GM19328 (cell line): ENCODE data around the gene RABGEF1.
"Not testable (repeated sequence)": the region's sequence is repeated elsewhere in the genome, so short reads cannot be mapped to it uniquely, and the experiment has no call there.

Source experiments
- ATAC-seq: cut with Tn5 transposase; IDR thresholded peaks from one replicate; pipeline ENCODE4 v1.9.1; 2021; ENCODE audit warnings: mild to moderate bottlenecking, moderate library complexity; ENCODE audit not compliant: unreplicated experiment

RABGEF1 gene

DNA sequence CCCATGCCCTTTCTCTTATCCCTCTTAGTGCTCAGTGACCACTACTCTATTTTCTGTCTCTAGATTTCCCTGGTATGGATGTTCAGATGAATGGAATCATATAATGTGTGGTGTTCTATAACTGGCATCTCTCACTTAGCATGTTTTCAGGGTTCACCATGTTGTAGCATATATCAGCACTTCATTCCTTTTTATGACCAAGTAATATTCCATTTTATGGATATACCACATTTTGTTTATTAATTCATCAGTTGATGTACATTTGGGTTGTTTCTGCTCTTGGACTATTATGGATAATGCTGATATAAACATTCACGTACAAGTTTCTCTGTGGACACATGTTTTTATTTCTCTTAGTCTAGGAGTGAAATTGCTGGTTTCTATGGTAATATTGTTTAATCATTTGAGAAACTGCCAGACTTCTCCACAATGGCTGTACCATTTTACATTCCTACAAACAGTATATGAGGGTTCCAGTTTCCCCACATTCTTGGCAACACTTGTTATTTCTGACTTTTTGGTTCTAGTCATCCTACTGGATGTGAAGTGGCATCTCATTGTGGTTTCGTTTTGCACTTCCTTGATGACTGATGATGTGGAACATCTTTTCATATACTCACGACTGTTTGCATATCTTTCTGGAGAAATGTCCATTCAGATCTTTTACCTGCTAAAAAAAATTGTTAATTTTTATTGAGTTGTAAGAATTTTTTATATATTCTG is 23.3 kb downstream of the RABGEF1 start:
- not testable (repeated sequence) for ATAC-seq

DNA sequence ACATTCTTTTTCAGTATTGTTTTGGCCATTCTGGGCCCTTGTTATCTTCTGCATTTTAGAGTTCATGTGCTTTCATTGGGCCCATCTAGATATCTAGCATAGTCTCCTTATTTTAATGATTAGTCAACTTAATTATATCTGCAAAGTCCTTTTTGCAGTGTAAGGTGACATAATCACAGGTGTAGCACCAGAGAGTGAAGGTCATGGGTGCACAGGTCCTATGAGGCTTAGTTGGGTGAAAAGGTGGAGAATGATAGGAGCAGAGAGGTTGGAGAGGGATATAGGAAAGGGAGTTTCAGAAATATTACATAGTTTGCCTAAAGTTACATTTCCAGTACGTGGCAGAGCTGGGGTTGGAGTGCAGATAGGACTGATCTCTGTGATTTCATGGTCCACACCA is 24.4 kb downstream of the RABGEF1 start:
- ATAC-seq = not testable (repeated sequence)

DNA sequence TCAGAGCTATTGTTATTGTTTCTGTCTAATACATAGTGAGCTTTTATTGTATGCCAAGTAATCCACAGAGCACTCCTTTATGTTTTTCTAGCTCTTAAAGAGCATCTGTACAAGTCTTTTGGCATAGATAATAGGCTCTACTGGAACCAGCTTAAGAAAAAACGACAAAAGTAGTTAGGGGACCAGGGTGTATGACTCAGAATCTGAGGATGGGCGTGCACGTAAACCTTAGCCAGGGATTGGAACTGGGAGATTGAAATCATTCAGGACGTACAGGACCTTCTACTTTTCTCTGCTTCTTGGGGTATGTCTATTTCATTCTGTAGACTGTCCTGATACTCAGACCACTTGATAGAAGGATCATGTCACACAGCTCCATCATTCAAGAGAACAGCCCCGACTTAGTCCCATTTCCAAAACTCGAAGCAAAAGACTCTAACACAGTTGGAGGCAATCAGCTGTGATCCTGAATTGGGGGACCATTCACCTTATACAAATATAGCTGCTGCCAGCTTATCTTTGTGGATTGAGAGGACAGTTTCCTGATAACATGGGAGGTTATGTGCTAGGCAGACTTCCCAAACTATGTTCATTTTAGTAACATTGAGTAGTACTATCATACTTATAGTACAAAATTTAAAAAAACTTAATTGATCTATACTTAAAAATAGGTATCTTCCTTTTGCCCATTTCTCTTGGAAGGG is 24.9 kb downstream of the RABGEF1 start:
- ATAC-seq = not testable (repeated sequence)

DNA sequence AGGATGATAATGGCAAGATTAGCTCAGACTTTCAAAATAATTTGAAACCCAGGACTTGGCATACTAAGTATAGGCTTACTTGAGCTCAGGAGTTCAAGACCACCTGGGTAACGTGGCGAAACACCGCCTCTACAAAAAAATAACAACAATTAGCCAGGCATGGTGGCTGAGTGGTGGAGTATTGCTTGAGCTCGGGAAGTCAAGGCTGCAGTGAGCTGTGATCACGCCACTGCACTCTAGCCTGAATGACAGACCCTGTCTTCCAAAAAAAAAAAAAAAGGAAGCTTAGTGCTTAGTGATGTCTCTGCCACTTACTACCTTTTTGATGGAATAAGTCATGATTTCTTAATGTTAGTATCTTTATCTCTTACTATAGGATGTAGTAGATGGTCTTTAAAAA is 25.5 kb downstream of the RABGEF1 start:
- ATAC-seq = no peak

DNA sequence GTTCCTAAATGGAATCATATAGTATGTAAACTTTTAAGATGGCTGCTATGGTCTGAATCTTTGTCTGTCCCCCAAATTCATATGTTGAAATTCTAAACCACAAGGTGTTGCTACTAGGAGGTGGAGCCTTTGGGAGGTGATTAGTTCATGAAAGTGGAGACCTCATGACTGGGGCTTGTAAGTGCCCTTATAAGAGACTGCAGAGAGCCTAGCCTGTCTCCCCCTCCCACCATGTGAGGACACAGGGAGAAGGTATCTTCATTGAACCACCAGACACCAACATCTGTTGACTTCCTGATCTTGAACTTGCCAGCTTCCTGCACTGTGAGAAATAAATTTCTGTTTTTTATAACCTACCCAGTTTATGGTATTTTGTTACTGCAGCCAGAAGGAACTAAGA is 27.0 kb downstream of the RABGEF1 start:
- not testable (repeated sequence) for ATAC-seq

DNA sequence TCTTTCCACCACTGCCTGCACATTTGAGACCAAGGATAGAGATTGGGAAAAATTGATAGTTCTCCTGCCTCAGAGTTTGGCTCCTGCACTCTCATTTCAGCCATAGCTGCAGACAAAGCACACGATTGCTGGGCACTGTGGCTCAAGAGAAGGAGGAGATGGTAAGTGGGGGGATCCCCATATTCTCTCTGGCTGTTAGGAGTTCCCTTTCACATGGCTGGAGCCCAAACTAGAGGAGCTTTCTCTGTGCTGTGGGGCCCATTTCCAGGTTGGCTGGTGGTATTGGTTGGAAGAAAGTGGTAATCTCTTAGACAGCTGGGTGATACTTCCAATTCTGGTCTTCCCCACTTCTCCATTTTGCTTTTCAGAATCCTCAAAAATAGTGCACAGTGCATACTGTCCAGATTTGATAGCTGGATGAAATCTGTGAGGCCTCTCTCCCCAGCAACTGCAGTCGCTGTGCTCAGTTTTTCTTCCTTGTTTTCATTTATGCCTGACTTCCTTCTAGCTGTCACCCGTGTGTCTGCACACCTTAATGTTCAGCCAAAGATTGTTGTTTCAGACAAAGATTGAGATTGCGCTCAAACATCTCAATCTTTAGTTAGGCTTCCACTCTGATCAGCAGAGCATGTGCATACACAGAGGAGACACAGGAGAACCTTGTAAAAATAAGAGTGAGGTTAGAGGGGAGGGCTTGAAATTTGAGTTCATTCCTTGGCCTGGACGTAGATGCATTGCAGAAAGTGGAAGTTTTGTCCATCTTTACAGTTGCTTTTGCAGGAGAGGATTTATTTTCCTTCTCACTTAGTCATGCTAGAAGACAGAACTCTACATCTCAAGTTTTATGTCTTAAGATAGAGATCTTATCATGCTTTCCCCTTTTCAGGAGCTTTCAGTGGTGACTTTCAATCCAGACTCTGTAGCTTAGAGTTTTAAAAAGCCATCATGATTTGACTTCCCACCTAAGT is 28.6 kb downstream of the RABGEF1 start:
- no peak for ATAC-seq

DNA sequence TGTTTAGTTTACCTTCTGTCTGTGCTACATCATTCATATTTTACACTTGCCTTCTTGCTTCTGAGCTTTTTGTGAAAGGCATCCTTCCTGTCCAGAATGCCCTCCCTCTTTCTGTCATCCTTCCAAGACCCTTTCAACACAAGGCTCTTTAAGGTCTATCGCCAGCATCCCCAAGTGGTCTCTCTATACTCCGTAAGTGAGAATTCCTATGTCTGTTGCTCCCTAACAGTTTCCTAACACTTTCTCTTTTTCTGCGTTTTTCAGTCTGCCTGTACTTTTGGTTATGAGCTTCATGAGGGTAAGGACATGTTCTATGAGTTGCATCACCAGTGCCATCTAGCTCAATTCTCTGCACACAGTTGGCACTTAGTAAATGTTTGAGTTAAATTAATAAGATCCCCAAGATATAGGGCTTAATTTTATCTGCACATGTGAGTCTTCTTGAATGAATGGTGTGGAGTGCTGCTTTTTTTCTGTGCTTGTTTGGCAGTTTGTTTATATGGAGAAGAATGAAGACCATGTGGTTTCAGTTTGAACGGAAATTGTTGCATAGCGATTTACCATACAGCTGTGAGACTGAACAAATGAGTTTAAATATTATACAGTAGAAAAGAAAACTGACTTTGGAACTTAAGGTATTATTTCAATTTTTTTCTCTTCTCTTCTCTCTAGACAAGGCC is 29.4 kb downstream of the RABGEF1 start:
- no peak for ATAC-seq

DNA sequence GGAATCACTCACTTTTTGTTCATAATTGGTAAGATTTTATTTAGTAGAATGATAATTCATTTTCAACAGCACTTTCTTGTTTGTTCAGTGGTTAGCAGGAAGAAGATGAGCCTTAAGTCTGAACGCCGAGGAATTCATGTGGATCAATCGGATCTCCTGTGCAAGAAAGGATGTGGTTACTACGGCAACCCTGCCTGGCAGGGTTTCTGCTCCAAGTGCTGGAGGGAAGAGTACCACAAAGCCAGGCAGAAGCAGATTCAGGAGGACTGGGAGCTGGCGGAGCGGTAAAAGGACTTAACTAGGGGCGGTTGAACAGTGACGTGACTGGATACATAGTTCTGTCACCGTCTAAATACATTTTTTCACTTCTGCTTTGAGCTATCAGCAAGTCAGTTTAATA is 31.3 kb downstream of the RABGEF1 start:
- no peak for ATAC-seq

DNA sequence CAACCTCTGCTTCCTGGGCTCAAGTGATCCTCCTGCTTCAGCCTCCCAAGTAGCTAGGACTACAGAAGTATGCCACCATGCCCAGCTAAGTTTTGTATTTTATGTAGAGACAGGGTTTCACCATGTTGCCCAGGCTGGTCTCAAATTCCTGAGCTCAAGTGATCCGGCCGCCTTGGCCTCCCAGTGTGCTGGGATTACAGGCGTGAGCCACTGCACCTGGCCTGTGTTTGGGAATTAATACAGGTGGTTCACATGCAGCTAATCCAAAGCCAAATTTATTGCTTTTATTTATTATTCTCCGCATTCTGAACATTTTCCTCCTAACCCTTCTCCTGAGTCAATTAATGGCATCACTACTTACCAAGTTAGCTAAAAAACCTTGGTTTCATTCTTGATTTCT is 33.2 kb downstream of the RABGEF1 start:
- not testable (repeated sequence) for ATAC-seq

DNA sequence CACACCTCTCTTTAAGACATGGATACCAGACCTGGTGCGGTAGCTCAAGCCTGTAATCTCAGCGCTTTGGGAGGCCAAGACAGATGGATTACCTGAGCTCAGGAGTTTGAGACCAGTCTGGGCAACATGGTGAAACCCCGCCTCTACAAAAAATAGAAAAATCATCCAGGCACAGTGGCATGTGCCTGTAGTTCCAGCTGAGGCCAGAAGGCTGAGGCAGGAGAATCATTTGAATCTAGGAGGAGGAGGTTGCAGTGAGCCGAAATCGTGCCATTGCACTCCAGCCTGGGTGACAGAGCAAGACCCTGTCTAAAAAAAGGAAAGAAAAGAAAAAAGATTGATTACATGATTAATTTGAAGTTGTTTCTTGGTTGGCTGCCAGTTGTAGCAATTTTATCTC is 35.9 kb downstream of the RABGEF1 start:
- not testable (repeated sequence) for ATAC-seq

DNA sequence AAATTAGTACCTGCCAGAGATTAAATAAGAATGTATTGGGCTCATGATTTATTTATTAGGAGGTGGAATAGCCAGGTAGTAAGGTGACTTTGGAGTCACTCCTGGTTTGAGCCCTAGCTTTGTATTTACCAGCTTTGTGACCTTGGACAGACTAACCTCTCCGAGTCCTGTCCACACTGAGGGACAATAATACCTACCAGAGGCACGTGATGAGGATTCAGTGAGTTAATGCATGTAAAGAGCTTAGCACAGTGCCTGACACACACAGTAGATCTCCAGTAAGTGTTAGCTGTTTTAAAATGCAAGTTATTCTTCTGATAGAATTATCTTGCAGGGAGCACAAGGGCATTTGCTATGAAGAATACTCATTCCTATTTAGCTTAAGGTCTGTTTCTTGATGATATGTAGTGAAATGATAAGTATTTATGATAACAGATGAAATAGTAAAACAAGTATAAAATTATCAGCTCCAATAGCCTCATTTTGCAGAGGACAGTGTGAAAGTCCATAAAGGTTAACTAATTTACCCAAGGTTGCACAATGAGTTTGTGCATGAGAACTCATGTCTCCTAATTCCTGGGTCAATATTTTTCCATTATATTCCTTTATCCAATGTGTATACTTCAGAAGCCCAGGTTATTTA is 36.4 kb downstream of the RABGEF1 start:
- no peak for ATAC-seq

DNA sequence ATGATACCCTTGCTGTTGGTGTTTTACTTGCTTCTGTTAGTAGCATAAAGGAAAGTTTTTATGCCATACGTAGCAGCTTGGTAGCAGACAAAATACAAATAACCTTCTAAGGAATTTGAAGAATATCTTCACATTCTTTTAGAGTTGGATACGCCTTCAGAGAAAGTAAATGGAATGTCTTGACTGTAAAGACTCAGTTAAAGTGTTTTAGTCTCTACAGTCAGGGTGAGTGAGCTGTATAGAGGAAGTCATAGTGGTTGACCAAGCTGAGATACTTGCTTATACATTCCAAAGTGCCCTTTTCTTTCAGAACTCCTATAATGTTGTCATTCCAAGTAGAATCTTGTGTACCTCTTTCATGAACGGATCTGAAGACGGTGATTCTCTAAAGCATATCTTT is 37.7 kb downstream of the RABGEF1 start:
- ATAC-seq = no peak

DNA sequence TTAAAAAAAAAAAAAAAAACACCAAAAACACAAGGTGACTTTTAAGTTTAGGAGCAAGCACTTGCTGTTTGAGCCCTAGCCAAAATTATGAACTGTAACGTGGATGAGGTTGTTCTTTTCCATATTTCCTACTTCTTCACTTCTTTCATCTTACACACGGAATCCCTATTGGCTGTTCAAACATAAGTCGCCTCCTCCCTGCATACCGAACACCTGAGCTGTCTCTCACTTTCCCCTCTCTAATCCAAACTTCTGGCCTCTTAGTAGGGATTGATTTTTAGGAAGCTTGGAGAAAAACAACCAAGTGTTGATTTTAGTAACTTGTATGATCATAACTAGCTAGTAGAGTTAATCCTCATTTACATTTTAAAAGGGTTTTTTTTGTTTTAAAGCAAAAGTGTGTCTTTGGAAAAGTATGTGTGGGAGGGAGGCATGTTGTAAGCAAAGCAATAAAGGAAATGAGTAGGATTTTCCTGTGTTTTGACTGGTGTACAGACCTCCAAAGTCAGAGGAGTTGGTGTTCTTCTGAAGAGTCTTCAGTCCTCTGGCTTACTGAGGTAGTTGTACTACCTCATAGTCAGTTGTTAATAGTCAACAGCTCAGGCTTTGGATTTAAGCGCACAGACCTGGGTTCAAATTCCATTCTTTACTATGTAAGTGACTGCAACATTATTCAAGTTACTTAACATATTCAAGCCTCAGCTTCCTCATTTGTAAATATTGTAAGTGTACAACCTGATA is 39.3 kb downstream of the RABGEF1 start:
- no peak for ATAC-seq

DNA sequence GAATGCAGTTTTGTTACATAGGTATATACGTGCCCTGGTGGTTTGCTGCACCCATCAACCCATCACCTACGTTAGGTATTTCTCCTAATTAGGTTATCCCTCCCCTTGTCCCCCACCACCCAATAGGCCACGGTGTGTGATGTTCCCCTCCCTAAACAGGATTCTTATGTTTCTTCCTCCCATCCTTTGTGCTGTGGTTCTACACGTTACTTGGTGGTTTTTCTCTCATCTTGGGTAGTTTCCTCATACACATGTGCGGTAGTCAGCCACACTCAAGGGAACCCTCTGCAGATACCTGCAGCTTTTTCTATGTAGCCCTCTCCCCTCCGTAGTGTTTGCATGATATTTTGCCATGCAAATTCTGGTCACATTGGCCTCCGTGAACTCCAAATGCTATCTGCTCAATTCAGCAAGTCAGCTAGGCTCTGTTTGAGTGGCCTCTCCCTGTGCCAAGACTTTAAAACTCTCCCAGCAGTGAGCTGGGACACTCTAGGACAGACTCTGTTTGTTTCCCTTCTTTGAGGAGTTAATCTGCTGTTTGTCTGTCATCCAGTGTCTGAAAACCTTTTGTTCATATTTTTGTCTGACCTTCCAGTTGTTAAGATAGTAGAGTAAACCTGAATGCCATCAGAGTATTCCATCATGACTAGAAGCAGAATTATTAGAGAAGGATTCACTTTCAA is 41.0 kb downstream of the RABGEF1 start:
- no peak for ATAC-seq

DNA sequence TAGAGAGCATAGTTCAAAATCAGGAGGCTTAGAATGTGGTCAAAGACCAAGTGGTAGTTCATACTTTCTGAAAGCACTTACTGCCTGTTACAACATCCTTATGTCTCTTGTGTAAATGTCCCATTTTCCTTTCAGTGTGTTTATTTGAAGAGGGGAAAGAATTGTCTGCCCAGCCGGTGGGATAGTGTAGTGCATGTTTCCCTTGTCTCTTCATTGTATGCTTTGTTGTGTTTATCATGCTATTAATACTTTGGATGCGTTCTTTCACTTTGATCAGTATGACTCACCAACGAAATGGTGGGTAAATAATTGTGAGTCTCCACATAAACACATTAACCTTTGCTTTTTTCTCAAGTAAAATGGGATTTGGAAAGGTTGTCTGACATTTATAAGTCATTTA is 42.3 kb downstream of the RABGEF1 start:
- not testable (repeated sequence) for ATAC-seq

DNA sequence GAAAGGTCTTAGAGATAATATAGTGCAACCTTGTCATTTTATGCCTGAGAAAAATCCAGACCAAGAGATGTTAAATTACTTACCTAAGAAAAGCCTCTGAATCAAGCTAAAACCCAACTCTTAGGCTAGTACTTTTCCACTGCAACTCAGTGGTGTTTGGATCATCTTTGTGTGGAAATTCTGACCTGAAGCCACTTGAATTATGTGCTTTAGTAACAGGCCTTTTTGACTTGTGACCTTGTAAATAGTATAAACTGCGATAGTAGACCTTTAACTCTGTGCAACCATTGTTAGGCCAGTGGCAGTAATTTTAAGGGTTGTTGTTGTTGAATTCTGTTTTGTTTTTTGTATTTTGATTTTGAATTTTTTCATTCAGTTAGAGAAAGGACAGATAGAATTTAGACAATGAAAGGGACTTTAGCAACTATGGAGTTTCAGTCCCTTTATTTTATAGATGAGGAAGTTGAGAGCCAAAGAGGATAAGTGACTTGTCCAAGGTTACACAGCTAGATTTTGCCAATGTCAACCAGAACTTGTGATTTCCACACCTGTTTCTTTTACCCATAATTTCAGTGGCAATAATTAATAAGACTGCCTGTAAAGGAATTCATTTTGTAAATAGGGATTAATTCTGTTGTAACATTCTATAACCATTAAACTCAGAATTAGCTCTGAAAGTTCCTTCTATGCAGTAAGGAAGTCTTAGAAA is 43.5 kb downstream of the RABGEF1 start:
- not testable (repeated sequence) for ATAC-seq

DNA sequence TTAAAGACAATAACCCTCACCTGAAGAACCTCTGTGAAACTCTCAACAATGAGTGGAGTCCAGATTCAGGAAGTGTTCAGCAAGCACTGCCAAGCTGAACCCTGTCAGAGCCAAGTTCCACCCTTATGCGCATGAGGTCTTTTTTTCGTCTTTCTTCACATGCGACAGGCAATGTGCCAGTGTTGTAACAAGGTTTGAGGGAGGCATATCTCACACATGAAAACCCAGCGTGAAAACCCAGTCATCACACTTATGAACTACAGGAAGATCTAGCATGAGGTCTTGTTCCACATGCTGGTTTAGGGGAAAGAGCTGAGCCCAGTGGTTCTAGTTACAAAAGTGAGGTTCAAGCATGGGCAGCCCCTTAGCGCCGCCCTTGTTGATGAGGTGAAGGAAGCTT is 49.7 kb downstream of the RABGEF1 start:
- ATAC-seq = no peak

DNA sequence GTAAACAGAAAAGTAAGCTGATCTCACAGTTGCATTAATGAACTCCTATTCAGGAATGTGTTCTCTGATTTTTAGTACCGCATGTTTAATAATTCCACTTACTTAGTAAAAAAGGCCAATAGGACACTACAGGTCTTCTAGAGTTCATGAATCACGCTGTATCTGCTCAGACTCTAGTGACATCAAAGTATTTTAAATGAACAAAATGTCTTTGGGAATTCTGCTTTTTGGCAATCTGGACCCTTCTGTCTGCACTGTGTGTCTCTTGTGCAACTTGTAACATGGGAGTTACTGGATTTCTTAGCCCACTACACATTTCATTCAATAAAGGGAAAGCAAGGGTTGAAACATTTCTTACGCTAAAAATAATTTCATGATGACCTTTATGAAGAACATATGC is 50.2 kb downstream of the RABGEF1 start:
- ATAC-seq = no peak
